Parathyroid adenoma (tissue), 2 donors: ENCODE measurements around the gene ZIC4.

Experiments used
- H2AFZ ChIP-seq: fragments of 300-600 bp; sonication (generic); one replicate; pipeline ENCODE4 v1.7.0; 2017; ENCODE audit warnings: antibody characterized with exemption, mild to moderate bottlenecking
- H3K27ac ChIP-seq: fragments of 300-600 bp; sonication (generic); one replicate; pipeline ENCODE4 v1.7.0; 2017
- H3K27me3 ChIP-seq: fragments of 300-600 bp; sonication (generic); one replicate; pipeline ENCODE4 v1.7.0; 2017; ENCODE audit warnings: low read length; ENCODE audit not compliant: control insufficient read depth, insufficient read depth
- H3K36me3 ChIP-seq: fragments of 300-600 bp; sonication (generic); one replicate; pipeline ENCODE4 v1.7.0; 2017; ENCODE audit warnings: low read length; ENCODE audit not compliant: control insufficient read depth, insufficient read depth
- H3K4me1 ChIP-seq: fragments of 300-600 bp; sonication (generic); one replicate; pipeline ENCODE4 v1.7.0; 2017; ENCODE audit warnings: control low read depth
- H3K4me2 ChIP-seq: fragments of 300-600 bp; sonication (generic); one replicate; pipeline ENCODE4 v1.7.0; 2017; ENCODE audit warnings: low read length
- H3K4me3 ChIP-seq: fragments of 300-600 bp; sonication (generic); one replicate; pipeline ENCODE4 v1.7.0; 2017; ENCODE audit warnings: low read depth, low read length
- H3K79me2 ChIP-seq: fragments of 300-600 bp; sonication (generic); one replicate; pipeline ENCODE4 v1.7.0; 2017; ENCODE audit warnings: control low read depth
- H3K9ac ChIP-seq: fragments of 300-600 bp; sonication (generic); one replicate; pipeline ENCODE4 v1.7.0; 2017; ENCODE audit warnings: mild to moderate bottlenecking
- H3K9me3 ChIP-seq: fragments of 300-600 bp; sonication (generic); one replicate; pipeline ENCODE4 v1.7.0; 2017; ENCODE audit warnings: low read length; ENCODE audit not compliant: control insufficient read depth
- TF ChIP-seq, protein P1 (sequence below): fragments of 300-600 bp; sonication (generic); IDR thresholded peaks from one replicate; pipeline ENCODE4 v1.7.0; 2017; ENCODE audit warnings: antibody characterized with exemption, mild to moderate bottlenecking
- donor health status: primary hyperparathyroidism.

The ZIC4 gene

DNA sequence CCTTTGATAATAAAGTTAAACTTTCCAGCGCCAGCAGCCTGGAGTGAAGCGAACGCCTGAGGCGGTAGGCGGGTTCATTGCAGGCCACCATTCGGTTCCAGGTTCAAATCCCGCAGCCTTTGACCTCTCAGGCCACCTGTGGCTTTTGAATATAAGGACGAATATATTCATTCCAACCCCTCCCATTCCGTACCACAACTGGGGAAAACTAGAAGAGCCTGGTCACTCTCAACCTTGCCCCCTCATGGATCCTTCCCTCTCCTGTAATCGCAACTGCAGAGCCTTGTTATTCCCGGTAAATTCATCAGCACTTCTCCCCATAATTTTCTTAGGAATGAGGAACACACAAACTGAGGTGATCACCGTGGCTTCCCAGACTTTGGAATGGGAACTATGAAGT lies 35.2 kb downstream of the ZIC4 start:
- Histone ChIP-seq H3K27me3 (peaks cover 9% of the 10 kb centered on the region), H3K79me2 (no peaks in the 10 kb centered on the region), H3K27ac (no peak overlapping the region), H3K4me3 (no peak overlapping the region), H3K9ac (no peak overlapping the region), H3K36me3 (no peaks in the 10 kb centered on the region), H2AFZ (no peak overlapping the region), H3K9me3 (no peaks in the 10 kb centered on the region), H3K4me1 (no peaks in the 10 kb centered on the region), H3K4me2 (no peak overlapping the region)
- TF ChIP-seq, protein P1, sequence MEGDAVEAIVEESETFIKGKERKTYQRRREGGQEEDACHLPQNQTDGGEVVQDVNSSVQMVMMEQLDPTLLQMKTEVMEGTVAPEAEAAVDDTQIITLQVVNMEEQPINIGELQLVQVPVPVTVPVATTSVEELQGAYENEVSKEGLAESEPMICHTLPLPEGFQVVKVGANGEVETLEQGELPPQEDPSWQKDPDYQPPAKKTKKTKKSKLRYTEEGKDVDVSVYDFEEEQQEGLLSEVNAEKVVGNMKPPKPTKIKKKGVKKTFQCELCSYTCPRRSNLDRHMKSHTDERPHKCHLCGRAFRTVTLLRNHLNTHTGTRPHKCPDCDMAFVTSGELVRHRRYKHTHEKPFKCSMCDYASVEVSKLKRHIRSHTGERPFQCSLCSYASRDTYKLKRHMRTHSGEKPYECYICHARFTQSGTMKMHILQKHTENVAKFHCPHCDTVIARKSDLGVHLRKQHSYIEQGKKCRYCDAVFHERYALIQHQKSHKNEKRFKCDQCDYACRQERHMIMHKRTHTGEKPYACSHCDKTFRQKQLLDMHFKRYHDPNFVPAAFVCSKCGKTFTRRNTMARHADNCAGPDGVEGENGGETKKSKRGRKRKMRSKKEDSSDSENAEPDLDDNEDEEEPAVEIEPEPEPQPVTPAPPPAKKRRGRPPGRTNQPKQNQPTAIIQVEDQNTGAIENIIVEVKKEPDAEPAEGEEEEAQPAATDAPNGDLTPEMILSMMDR = no peak

DNA sequence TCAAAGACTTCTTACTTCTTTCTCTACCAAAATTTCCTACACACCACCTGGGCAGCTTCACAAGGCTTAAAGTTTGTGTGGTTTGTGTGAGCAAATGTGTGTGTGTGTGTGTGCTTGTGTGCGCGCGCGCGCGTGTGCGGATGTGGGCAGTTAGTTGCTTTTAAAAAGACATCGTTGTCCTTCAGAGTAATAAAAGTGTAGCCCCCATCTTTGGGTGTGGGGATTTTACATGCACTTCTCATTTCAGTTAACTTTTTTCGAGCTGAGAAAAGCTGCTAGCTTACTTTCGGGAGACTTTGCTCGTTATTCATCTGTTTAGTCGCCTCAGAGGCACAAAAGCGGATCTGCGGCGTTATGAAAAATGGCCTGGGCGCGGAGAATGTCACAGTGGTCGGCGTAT lies 36.0 kb downstream of the ZIC4 start:
- peaks cover 9% of the 10 kb centered on the region for H3K27me3 ChIP-seq
- no peaks in the 10 kb centered on the region for H3K79me2 ChIP-seq

DNA sequence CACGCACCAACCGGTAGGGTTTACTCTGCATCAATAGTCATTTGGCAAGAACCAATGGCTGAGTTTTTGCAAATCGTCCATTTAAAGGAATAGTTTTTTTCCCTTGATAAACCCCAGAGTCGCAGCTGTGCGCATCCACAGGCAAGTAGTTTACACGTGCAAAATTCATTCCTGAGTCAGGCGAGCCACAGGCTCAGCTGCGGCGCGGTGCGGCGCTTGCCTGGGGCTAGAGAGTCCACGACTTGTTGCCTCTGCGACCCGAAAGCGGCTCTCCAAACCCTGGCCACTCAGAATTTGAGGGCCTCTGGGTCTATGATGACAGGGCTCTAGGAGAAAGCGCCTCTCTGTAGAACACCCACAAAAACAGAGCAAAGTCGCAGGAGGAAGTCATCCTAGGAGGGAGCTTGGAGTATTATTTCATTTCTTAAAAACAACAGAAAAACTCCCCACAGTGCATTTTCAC lies 36.7 kb downstream of the ZIC4 start:
- Histone ChIP-seq H3K9ac (no peak overlapping the region), H3K4me2 (no peak overlapping the region), H3K9me3 (no peaks in the 10 kb centered on the region), H3K4me1 (no peaks in the 10 kb centered on the region), H3K36me3 (no peaks in the 10 kb centered on the region), H3K4me3 (no peak overlapping the region), H3K27ac (no peak overlapping the region), H2AFZ (no peak overlapping the region), H3K27me3 (peaks cover 9% of the 10 kb centered on the region), H3K79me2 (no peaks in the 10 kb centered on the region)
- TF ChIP-seq, protein P1 = no peak

More for the DNA sequence above, 36.0 kb downstream of the ZIC4 start:
- TF ChIP-seq, protein P1 = no peak
- H3K36me3 ChIP-seq = no peaks in the 10 kb centered on the region
- no peak overlapping the region for H3K27ac ChIP-seq
- no peaks in the 10 kb centered on the region for H3K4me1 ChIP-seq
- H3K4me2 ChIP-seq = no peak overlapping the region
- H2AFZ ChIP-seq = no peak overlapping the region
- no peak overlapping the region for H3K4me3 ChIP-seq
- no peaks in the 10 kb centered on the region for H3K9me3 ChIP-seq
- no peak overlapping the region for H3K9ac ChIP-seq

DNA sequence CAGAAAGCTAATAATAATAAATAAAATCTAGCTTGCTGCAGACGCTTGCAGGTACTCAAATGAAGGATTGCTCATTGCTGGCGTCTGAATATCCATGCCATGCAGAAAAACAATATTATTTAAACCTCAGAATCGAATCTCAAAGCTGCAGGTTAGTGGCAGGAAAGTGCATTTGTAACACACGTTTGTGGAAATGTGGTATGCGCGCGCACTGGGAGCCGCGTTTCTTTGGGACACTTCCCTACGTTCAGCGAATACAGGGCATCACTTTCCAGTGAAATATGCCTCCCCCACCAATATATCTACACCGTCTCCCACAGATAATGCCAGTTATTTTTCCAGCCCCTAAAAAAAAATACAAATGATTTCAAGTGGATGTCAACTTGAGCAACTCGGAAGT lies 37.1 kb downstream of the ZIC4 start:
- Histone ChIP-seq H3K79me2 (no peaks in the 10 kb centered on the region), H3K9me3 (no peaks in the 10 kb centered on the region), H3K27me3 (peaks cover 9% of the 10 kb centered on the region), H3K9ac (no peak overlapping the region), H3K27ac (no peak overlapping the region), H3K4me1 (no peaks in the 10 kb centered on the region), H2AFZ (no peak overlapping the region), H3K4me2 (no peak overlapping the region), H3K4me3 (no peak overlapping the region), H3K36me3 (no peaks in the 10 kb centered on the region)
- TF ChIP-seq, protein P1 = no peak

DNA sequence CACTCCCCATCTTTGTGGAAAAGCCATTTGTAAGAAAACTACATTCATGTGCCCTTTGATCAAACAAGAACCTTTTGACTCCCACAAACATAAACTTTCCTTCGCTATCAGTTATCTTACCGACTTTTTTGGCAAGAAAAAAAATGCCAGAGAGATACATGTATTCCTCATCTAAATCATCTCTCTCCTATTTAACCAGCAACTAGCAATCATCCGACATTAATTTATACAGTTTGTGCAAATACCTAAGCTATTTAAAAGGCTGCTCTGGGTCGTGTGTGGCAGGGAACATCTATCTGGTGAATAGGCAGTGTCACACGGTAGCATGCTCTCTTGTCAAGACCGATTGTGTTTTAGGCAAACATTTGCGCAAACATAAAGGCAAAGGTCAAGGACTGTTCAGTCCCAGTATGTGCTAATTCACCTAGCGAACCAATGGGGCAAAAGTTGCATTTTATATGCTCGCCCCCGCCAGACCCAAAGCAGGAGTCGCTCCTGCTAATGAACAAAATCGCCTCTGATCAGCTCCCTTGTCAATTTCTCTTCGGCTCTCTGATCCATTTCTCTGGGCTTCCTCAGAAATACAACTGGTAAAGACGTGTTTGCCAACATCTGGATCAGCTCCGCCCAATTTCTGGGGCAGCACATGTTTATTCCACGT lies 37.7 kb downstream of the ZIC4 start:
- TF ChIP-seq, protein P1 = no peak
- Histone ChIP-seq H2AFZ (no peak overlapping the region), H3K4me2 (no peak overlapping the region), H3K4me1 (no peaks in the 10 kb centered on the region), H3K27ac (no peak overlapping the region), H3K4me3 (no peak overlapping the region), H3K36me3 (no peaks in the 10 kb centered on the region), H3K9ac (no peak overlapping the region), H3K9me3 (no peaks in the 10 kb centered on the region), H3K79me2 (no peaks in the 10 kb centered on the region), H3K27me3 (peaks cover 9% of the 10 kb centered on the region)
